GM18907 (cell line): Measurements from ENCODE around the gene KRTAP25-1.

Source experiments
- ATAC-seq: cut with Tn5 transposase; IDR thresholded peaks from one replicate; pipeline ENCODE4 v1.9.1; 2021; ENCODE audit warnings: mild to moderate bottlenecking, moderate library complexity; ENCODE audit not compliant: unreplicated experiment

The KRTAP25-1 gene

GRCh38 chr21:30289215-30289614, at the start of gene KRTAP25-1:
Gene KRTAP25-1 (minus strand): TSS chr21:30289514. CDS start chr21:30289490, 24 bp downstream.
- no peak for ATAC-seq

DNA sequence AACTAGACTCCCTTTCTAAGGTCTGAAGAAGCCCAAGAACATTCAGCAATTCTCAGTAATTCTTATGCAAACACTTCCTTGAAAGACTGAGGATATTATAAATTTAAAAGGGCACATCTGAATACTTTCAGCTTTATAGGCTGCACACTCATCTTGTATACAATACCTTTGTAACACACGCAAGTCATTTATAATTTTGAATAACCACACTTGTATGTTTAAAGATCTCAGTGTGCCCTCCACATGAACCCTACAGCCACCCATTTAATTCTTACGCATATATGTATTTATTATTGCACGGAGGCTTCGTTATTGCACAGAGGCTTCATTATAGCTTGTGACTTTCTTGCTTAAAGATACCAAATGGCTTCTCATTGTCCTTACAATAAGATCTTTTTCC, 49.4 kb upstream of the KRTAP25-1 start:
- ATAC-seq = no peak

DNA sequence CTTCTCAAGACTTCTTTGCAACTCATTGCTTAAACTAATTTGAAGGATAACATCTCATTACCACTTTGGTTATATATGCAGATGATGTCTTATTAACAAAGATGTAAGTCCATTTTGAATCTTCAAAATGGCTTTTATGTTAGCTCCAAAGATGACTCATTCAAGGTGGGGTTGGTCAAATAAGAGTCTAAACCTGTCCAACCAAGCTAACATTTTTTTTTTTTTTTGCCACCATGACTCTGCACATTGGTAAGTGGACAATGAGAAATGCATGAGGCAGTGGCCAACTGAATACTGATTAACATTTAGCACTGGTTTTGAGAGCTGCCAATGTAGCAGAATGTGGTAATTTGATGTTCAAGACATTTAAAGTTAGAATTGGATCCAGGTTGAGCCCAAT, 48.5 kb upstream of the KRTAP25-1 start:
- no peak for ATAC-seq

DNA sequence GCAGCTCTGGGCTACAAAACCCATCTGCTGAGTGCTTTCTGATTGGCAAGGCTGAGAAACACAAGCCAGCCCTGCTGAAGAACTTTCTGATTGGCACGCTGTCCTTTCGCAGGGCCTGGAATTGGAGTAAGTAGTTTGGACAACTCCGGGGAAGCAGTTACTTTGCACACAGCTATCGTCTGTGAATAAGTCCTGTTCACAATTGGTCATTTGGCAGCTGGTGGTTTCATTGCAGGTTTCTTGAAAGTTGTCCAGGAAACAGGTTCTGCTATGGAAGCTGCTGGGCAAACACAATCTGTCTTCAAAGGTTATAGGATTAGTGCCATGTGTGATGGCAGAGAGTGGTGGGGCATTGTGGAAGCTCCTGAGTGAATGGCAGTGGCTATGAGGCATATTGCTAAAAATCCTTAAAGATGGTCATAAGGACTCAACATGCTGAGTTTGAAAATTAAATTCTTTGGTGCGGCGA, 48.0 kb upstream of the KRTAP25-1 start, which contains the start of gene KRTAP27-1:
Gene KRTAP27-1, minus strand, starts transcription at position 419 of the 469 bp plus-strand sequence. Its CDS starts 26 bp downstream, at position 393.
- ATAC-seq = no peak

DNA sequence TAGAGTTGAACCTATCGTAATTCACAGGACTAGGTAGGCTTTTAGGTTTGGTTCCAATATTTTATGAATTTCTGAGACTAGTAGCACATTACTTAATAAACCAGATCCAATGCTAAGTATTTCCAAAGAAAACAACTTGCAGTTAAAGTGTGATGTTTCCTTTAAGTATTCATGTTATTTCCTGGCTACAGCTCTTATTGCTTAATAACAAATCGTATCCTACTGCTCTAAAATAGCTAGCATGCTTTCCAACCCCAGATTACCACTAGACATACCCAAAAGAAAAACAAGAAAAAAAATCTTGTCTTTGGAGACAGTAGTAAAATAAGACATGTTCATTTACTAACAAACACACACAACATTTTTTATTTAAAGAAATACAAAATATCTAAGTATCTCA, 47.3 kb upstream of the KRTAP25-1 start:
- no peak for ATAC-seq

DNA sequence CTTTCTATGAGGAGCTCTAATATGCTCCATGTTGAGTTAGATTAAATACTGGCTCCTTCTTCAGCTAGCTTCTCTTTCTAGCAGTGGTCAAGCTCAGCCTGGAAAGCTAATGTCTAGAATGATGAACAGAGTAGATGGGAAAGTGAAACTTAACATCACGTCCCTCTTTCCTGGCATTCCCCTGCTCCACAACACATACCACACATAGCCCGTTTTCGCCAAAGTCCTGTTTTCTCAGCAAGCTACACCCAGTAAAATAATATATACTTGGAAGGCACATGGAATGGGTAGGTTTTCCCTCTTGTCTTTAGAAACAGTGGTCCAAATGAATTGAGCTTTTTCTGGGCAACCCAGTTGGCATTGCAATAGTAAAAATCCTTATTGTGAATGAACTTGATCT, 44.4 kb upstream of the KRTAP25-1 start:
- ATAC-seq = no peak

DNA sequence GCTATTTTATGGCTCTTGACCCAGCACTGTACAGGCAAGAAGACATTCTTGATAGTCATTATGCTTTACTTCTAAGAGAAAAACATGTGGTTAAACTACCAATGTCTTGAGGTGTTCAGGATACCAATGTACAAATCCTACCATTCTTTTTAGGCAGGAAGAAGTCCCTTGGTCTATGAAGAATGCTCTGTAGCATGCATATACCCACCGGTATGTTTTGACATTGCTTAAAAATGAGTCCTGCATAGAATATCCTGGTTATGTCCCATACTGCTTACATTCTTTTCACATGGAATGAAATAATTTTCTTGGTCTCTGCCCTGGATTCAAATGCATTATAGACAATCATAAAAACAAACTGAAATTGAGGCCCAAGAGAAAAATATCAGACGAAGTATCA, 43.4 kb upstream of the KRTAP25-1 start:
- no peak for ATAC-seq

DNA sequence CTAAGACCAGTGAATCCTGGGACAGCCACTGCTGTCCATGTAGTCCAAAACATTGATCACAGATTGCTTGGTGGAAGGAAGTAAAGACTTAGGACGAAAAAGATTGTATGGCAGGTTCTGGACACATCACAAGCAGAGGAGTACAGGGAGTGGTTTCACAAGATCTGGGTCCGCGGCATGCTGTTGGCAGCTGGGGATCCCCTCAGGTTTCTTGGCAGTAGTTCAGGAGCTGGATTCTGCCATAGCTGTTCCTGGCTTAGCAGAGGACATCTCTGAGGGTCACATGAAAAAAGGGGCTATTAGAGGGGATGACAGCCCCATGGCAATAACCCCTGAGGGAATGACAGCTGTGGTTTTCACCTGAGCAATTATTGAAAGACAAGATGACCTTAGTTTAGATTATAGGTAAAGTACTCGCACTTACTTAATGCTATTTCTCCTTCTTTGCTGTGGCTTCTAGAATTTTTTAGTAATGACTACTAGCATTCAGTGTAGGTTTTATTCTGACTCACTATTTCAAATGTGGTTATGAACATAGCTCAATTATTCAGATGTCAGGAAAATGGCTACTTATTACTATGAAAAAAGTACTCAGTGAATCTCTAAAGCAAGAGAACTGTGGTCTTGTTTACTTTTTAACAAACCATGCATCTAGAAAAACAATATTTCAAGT, 40.0 kb upstream of the KRTAP25-1 start:
- no peak for ATAC-seq

GRCh38 chr21:30326390-30326789, 37.1 kb upstream of the KRTAP25-1 start:
- ATAC-seq = no peak

GRCh38 chr21:30320215-30320614, 30.9 kb upstream of the KRTAP25-1 start, which contains the start of gene KRTAP26-1:
Gene KRTAP26-1 (minus strand): TSS chr21:30320315. CDS start chr21:30320035, 280 bp downstream.
- ATAC-seq = no peak

DNA sequence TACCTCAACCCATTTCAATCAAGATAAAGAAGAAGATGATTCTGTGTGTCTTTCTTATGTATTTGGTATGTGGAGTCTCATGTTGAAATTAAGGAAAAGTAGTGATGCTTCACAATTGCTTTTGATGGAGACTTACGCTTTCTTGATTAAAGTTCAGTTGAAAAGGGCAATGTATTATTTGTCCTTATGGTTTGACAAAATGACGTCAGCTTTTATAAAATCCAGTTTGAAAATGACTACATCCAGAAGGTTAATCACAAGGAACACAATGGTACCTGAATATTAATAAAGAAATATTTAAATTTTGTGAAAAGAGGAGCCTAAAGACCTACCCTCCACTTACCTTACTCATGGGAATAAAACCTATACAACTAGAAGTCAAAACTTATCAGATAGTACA, 26.4 kb upstream of the KRTAP25-1 start:
- ATAC-seq = no peak

GRCh38 chr21:30306884-30307283, 17.6 kb upstream of the KRTAP25-1 start:
- ATAC-seq = no peak

GRCh38 chr21:30305136-30305535, 15.8 kb upstream of the KRTAP25-1 start:
- ATAC-seq = no peak

- ATAC-seq = no peak
Observed at GRCh38 chr21:30282850-30283249, 6.5 kb downstream of the KRTAP25-1 start, which contains the start of gene KRTAP24-1. Gene KRTAP24-1 (minus strand): TSS chr21:30282950. CDS start chr21:30282932, 18 bp downstream.

- no peak for ATAC-seq
Observed at GRCh38 chr21:30271611-30272010, 17.7 kb downstream of the KRTAP25-1 start.

DNA sequence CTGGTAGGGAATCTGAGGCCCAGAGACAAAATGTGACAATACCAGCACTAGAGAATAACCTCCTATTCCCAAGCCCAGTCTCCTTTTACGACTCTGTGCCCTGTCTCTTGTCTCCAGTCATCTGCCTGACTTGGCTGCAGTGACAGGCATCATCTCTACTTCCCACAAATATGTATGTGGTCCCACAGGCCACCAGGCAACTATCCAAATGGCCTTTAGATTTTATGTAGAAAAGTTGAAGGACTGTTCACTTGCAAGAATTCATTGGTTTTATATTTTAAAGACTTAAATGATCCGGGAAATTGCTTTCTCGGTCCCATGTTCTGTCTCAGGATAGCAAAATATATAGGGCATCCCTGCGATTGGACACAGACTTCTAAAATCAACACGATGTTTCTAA, 18.2 kb downstream of the KRTAP25-1 start:
- ATAC-seq = no peak

GRCh38 chr21:30269803-30270530, 19.3 kb downstream of the KRTAP25-1 start:
- no peak for ATAC-seq

DNA sequence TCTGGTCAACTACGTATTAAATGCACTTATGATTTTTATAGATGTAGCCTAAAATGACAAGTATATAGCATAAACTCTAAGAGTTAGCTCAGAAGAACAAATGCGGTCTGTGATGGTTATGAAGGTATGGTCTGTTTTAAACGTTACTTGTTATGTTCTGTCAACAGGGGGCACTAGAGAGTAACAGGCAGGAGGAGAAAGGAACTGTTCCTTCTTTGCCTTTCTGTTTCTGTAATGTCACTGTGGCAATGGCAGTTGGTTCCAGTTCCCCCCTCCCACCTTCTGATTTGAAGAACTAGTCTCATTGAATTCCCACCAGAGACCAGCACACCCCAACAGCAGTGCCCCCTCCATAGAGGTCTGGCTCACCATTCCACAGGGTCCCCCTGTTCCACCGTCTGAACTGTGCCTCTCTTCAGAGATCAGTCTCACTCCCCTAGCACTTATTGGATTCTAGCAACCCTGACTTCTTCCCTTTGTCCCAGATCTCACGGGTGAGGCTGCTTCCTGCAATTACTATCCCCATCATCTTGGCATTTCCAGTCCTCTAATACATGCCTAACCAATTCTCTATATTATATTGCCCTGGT, 20.6 kb downstream of the KRTAP25-1 start:
- no peak for ATAC-seq

DNA sequence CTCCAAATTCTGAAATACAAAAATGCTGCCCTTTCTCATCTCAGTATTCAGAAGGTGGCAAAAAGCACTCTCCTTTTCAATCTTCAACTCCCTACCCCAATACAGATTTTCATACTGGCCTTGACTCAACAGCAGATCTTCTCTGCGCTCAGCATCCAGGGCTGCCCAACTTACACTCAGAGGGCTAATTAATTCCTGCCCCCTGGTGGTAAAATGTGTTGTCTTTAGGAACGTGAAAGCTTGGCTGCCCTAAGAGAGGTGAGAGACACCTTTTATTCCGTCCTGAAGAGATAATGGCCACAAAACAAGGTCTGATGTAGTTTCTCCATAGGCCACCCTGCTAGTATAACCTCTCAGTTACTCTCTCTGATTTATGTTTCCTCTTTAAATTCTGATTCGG, 31.5 kb downstream of the KRTAP25-1 start:
- no peak for ATAC-seq

DNA sequence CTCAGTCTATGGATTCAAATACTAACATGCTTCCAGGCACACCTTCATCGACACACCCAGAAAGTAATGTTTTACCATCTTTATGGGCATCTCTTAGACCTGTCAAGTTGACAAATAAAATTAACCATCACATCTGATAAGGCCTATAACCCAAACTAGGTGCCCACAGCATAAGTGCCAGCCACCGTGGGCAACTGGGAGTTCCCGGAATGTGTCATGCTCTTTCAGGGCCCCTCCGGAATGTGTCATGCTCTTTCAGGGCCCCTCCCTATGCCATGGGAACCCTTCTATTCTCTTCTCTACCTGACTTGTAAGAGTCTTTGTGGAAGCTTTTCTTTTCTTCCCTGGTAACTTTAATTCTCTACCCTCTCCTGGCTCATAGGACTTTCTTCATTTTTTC, 33.2 kb downstream of the KRTAP25-1 start:
- ATAC-seq = no peak

DNA sequence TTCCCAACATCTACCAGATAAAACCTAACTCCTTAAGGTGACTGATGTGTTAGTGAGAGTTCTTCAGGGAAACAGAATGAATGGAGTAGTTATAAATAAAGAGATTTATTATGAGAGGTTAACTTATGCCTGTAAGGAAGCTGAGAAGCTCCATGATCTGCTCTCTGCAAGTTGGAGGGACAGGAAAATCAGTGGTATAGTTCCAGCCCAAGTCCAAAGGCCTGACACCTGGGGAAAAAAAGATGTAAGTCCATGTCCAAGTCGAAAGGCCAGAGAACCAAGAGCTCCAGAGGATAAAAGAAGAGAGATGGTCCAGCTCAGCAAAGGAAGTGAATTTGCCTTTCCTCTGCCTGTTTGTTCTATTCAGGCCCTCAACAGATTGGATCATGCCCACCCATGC, 33.6 kb downstream of the KRTAP25-1 start:
- ATAC-seq = no peak

DNA sequence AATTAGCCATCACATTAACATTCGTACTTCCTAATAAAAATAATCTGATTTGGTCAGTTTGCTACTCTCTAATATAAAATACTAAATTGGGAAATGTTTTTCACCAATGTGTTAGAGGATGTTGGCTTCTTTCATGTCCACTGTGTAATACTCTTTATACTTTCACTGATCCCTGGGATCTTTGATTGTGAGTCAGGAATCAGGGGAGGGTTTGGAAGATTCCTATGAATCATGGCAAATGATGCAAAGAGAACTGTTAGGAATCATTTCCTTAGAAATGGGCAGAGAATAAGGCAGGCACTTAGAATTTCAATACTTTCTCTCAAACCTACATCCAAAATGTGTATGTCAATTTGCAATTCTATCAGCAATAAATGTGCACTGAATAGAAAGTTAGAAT, 37.5 kb downstream of the KRTAP25-1 start:
- ATAC-seq = no peak
